ENCODE data around the gene DAND5. TPM values are rescaled to one million over a fixed set of nuclear protein-coding genes. Genes with fewer than 3 reads are reported as not detected.

Gene DAND5
- total and polyA plus RNA-seq, 2 of the 13 experiments (the other 11 are each of a cell fraction or from before 2014, with no cell fraction given): 0.04 TPM; not detected in 1

GRCh38 chr19:12937927-12938778, 31.2 kb upstream of the DAND5 start, which contains the start of gene CALR (continued):
- no peak for TF ChIP-seq DMTF1 (CRISPR knock-in tag; IDR thresholded peaks at IDR 0.05)
- TF ChIP-seq AKNA (CRISPR knock-in tag; IDR thresholded peaks at IDR 0.05; ENCODE audit: borderline replicate concordance): no peak
- TF ChIP-seq ZFP90 (CRISPR knock-in tag; IDR thresholded peaks at IDR 0.05; ENCODE audit: borderline replicate concordance): 0 out of 2 replicates have a peak, but pooled peaks have one; percentile 29
- TF ChIP-seq ZIK1 (CRISPR knock-in tag; IDR thresholded peaks at IDR 0.05; ENCODE audit: borderline replicate concordance, low read depth): peak; percentile 90
- TF ChIP-seq ZNF558 (CRISPR knock-in tag; IDR thresholded peaks at IDR 0.05; ENCODE audit: borderline replicate concordance): peak; percentile 66; the same call in 1 of the 2 replicates
- TF ChIP-seq HCFC1 (IDR thresholded peaks at IDR 0.05; ENCODE audit: low read depth, low read length): peak; percentile 3; the same call in 1 of the 2 replicates
- TF ChIP-seq ZNF317 (CRISPR knock-in tag; IDR thresholded peaks at IDR 0.05): no peak; the same call in 1 of the 2 replicates
- no peak for TF ChIP-seq SNRNP70 (IDR thresholded peaks at IDR 0.05; ENCODE audit: low read depth, low read length)
- no peak for TF ChIP-seq IKZF4 (CRISPR knock-in tag; IDR thresholded peaks at IDR 0.05; ENCODE audit: borderline replicate concordance, low read depth, not compliant biosample characterization)
- no peak for TF ChIP-seq TMF1 (CRISPR knock-in tag; IDR thresholded peaks at IDR 0.05; ENCODE audit: low read depth)
- no peak for TF ChIP-seq PLSCR1 (CRISPR knock-in tag; IDR thresholded peaks at IDR 0.05; ENCODE audit: borderline replicate concordance)
- peak; percentile 90 for TF ChIP-seq GATAD1 (CRISPR knock-in tag; IDR thresholded peaks at IDR 0.05)
- TF ChIP-seq ZBTB1 (CRISPR knock-in tag; IDR thresholded peaks at IDR 0.05; ENCODE audit: borderline replicate concordance): no peak
- TF ChIP-seq ZNF10 (CRISPR knock-in tag; IDR thresholded peaks at IDR 0.05; ENCODE audit: borderline replicate concordance, low read depth): no peak
- peak; percentile 22; the same call in 1 of the 2 replicates for TF ChIP-seq ZNF709 (CRISPR knock-in tag; IDR thresholded peaks at IDR 0.05)
- no peak for TF ChIP-seq ZNF280B (CRISPR knock-in tag; IDR thresholded peaks at IDR 0.05; ENCODE audit: borderline replicate concordance)
- TF ChIP-seq ZMYM4 (CRISPR knock-in tag; IDR thresholded peaks at IDR 0.05): peak; percentile 87

All from HepG2 (cell line).